H7 (cell line): ENCODE results near the gene ROR1. TPM values are rescaled to one million over a fixed set of nuclear protein-coding genes. Genes with fewer than 3 reads are reported as not detected.

ENCODE experiments used
- DNase-seq: peaks from one replicate; pipeline ENCODE4 v3.0.0; 2012
- H3K27me3 ChIP-seq: 2 replicates; pipeline ENCODE4 v1.6.0; 2011; ENCODE audit warnings: mild to moderate bottlenecking, low read length; ENCODE audit not compliant: control insufficient read depth, insufficient read depth
- H3K36me3 ChIP-seq: replicated peaks from 2 replicates; pipeline ENCODE4 v1.5.1; 2011; ENCODE audit warnings: low read length; ENCODE audit not compliant: control insufficient read depth, insufficient read depth
- H3K4me3 ChIP-seq: 2 replicates; pipeline ENCODE4 v1.5.1; 2011; ENCODE audit warnings: low read depth, mild to moderate bottlenecking, control low read depth, low read length, moderate library complexity; ENCODE audit not compliant: insufficient read depth
- total RNA-seq: library from RNA; depleted of rRNA; stranded (reverse); fragments of >200 nt; shearing (Covaris generic); gene quantifications from 2 replicates; pipeline ENCODE4 v1.2.3, GENCODE V29; 2014

ROR1 gene
- total RNA-seq, 1 experiment from 2014 or later = 63.4 TPM

DNA sequence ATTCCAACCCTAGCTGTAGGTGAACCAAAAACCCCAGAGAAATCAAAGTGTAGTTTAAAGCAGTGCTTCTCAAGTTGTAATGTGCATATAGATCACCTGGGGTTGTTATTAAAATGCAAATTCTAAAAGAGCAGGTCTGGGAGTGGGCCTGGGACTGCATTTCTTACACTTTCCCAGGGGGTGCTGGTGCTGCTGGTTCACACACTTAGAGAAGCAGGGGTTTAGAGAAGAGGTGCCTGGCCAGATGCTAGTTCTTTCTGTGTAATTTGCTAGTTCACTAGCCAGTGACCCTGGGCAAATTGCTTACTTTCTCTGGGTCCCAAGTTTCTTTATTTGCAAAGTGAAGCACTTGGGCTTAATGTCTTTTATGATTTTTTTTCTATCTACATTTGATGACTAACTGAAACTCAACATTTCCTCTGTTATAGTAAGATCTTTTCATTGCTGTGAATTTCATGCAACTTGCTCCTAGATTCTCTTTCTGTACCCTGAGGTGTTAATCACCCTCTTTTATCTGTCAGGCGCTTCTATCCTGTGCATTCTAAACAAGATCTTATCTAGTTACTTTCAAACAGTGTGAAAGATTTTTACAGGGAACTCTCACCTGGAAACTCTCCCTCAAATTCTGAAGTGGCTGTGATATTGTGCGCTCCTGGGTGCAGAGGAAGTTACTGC, 287.8 kb downstream of the ROR1 start:
- peak; percentile 53 for DNase-seq
- Histone ChIP-seq H3K27me3 (no peaks in the 10 kb centered on the region; the same call in 1 of the 2 replicates), H3K4me3 (no peak overlapping the region), H3K36me3 (no peaks in the 10 kb centered on the region)

DNA sequence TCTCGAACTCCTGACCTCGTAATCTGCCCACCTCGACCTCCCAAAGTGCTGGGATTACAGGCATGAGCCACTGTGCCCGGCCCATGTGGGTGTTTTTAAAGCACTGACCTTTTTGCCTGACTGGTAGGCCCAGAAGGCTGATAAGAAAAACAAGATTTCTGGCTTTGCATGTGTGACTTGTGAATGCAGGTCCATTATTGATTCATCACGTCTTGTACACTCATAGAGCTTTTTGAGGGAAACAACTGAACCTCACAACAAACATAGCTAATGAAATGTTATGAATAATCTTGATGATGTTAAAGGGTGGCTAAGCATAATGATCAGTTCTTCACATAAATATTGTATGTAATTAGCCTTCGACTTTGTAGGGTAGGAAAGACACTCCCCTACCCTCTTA, 288.7 kb downstream of the ROR1 start:
- Histone ChIP-seq H3K36me3 (no peaks in the 10 kb centered on the region), H3K4me3 (no peak overlapping the region), H3K27me3 (no peaks in the 10 kb centered on the region; the same call in 1 of the 2 replicates)
- no peak for DNase-seq

DNA sequence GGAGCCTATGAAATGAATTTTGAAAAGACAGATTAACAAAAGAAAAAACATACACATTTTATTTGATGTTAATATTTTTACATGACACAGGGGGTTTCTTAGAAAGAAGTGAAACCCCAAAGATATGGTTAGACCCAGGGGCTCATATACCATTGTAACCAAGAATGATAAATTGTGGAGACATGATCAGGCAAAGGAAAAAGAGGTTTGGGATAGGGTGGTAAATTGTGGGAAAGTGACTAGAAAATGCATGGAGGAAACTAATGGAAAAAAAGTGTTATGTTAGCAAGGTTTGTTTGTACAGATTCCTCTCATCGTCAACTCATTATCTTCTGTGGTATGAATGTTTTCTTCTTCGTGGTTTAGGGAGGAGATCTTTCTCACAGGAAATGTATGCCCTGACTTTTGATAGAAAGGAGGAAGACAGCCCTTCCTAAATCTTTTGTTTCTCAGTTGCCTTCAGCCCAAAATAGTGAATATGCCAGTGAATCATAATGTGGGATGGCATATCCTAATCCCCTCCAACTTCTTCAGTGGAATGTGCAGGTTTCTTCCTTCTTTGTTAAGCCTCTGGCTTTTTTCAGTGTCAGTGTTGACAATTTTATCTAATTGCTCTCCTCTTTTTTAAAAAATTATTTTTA, 289.2 kb downstream of the ROR1 start:
- Histone ChIP-seq H3K36me3 (no peaks in the 10 kb centered on the region), H3K4me3 (no peak overlapping the region), H3K27me3 (no peaks in the 10 kb centered on the region; the same call in 1 of the 2 replicates)
- no peak for DNase-seq

DNA sequence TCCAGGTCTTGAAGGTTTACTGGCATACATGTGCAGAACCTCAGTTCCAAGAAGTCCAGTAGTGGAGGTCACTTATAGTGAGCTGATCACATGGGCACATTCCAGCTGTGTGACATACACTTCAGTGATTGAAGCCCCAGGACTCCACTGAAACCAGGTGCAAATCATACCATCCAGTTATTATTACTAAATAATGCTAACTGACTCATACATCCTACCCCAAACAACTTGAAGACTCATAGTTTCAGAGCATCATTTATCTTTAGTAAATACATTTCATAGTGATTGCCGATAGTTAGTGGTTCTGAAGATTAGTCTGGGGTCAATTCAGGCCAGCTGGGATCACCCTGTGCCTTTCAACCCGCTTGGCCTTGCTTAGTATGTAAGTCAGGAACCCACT, 291.8 kb downstream of the ROR1 start:
- DNase-seq = no peak
- no peak overlapping the region for H3K4me3 ChIP-seq
- no peaks in the 10 kb centered on the region for H3K27me3 ChIP-seq
- no peaks in the 10 kb centered on the region for H3K36me3 ChIP-seq

DNA sequence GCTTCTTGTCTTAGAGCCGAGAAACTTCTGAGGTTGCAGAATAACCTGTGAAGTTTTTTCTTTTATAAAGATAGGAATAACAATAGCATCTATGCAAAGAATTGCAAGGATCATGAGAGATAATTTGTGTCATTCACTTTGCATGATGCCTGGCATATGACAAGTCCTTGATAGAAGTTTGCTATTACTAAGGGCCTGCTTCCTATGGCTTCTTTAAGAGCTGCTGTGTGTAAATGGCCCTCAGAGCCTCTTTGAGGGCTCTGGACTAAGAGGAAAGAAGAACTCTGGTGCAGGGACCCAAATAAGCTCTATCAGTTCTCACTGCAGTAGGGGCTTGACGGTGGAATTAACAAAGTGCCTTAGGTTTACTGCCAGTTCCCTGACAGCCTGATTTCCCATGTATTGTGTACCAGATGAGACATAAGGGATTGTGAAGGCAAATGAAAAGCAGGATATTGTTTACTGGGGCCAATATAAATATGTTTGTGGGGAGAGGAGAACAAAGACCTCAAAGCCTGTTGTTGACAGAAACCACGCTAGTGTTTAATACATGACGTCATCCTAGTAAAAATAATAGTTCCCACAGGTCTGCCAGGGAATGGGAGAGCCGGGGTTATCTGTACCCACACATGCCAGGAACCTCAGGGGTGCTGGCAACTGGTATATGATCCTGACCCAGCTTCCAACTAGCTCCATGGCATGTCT, 298.4 kb downstream of the ROR1 start:
- Histone ChIP-seq H3K36me3 (no peaks in the 10 kb centered on the region), H3K27me3 (no peaks in the 10 kb centered on the region), H3K4me3 (no peak overlapping the region)
- DNase-seq = no peak

DNA sequence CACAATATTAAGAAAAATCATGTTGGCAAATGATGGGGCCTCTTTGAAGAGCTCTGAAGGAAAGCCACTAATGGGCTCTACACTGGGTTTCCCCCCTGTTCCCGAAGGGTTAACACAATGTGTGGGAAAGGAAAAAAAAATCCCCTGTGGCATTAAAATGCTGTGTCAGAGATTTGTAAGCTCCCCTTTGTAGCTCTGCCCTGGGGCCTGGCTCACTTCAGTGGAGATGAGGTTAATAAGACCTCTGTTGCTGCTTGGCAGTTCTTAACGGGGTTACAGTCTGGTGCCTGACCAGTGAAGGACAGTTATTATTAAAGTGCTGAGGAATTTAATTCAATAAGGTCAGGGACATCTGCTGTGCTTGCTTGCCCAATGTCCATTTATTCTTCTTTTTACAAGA, 299.9 kb downstream of the ROR1 start:
- no peaks in the 10 kb centered on the region for H3K36me3 ChIP-seq
- H3K27me3 ChIP-seq = no peaks in the 10 kb centered on the region
- H3K4me3 ChIP-seq = no peak overlapping the region
- no peak for DNase-seq

DNA sequence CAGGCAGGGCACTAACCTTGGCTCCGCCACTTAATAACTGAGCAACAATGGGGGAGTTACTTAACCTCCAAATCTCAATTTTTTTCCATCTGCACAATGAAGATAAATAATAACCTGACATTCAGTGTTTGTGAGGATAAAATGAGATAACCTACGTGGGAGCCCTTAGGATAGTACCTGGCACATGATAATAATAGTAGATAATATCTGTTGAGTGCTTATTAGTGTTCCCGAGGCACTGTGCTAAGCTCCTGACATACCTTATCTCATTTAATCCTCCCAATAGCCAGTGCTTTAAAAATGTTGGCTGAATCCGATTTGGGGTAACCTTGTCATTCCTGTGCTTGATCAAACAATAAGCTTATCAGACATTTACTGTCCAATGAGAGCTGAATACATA, 300.9 kb downstream of the ROR1 start:
- DNase-seq = no peak
- no peak overlapping the region for H3K4me3 ChIP-seq
- no peaks in the 10 kb centered on the region for H3K27me3 ChIP-seq

DNA sequence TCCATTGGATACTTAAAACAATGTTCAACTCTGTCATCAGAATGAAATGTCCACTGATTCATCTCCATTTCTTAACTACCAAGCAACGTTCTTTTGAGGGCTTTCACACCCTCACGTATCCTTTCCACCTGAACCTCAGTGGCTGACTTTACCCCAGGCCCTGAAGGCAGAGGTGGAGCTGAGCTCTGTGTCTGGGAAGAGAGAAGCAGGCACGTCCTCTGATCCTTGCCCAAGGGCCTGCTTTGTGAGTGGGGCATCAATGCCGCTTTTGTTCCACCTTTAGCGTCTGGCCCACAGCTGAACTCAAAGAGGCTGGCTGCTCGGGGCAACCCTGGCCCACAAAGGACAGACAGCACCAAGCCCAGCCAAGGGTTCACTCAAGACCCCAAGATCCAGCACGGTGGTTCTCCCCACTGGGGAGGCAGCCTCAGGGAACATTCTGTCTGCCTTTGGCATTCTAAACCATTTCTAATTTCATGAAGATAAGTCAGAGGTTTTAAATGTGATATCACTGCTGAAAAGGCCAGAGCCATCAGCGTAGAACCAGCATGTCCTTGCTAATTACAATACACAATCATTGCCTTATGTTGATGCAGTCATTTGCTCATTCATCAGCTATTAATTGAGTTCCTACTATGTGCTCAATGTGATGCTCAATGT, 303.6 kb downstream of the ROR1 start:
- DNase-seq = no peak

More for the DNA sequence above, 300.9 kb downstream of the ROR1 start:
- no peaks in the 10 kb centered on the region for H3K36me3 ChIP-seq

DNA sequence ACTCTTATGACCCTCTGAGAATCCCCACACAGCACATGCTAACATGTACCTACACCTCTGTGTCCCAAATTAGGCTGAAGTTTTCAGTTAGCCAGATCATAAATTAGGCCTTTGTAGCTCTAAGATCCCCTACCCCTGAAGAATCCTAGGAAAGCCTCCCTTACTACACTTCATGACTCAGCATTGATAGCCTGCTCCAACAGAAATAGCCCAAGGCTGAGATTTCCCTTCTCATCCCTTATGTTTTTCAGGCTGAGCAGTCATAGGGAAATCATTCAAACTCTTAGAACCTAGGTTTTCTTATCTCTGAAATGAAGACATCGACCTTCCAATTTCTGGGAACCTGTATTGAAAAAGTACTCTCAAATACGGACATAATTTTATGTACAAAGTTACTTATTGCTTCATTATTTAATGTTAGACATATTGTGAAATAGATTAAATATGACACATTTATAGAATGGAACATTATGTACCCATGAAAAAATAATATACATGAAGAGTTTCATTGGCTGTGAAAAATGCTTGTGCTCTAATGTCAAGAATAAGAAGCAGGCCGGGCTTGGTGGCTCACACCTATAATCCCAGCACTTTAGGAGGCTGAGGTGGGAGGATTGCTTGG, 307.2 kb downstream of the ROR1 start:
- Histone ChIP-seq H3K27me3 (no peaks in the 10 kb centered on the region), H3K4me3 (no peak overlapping the region), H3K36me3 (no peaks in the 10 kb centered on the region)
- no peak for DNase-seq

More for the DNA sequence above, 303.6 kb downstream of the ROR1 start:
- Histone ChIP-seq H3K27me3 (no peaks in the 10 kb centered on the region), H3K36me3 (no peaks in the 10 kb centered on the region), H3K4me3 (no peak overlapping the region)

DNA sequence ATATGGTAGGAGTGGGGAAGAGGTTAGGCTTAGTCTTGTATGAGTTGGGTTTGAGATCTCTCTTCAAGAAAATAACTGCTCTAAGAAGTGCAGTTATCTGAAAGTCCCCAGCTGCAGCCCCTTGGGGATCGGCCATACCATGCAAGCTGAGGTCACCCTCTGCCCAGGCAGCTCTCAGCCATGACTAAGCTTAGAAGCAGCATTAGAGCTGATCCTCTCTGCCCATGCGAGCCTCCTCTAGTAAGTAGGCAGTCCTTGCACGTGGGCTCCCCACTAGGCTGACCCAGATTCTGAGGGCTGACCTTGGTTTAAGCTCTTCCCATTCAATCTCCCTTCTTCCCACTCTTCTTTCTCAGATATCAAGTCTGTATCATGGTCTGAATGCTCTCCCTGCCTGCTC, 308.6 kb downstream of the ROR1 start:
- Histone ChIP-seq H3K36me3 (no peaks in the 10 kb centered on the region), H3K27me3 (no peaks in the 10 kb centered on the region), H3K4me3 (no peak overlapping the region)
- no peak for DNase-seq

DNA sequence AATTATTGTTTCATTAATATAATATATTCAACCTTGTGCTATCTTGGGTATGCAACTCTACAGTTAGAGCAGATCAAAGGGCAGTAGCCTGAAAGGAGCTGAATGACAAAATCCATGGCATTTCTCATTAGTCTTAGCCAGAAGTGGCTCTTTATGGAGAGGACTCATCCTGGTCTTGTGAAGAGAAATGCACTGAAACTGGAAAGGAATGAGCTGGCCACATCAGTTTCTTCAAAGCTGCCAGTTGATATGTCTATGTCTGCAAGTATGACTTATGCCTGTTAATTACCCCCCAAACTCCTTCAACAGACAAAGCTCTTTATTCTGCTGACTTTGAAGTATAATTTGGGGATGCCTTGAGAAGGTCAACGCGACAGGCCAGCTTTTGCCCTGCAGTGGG, 310.6 kb downstream of the ROR1 start:
- H3K4me3 ChIP-seq = no peak overlapping the region
- DNase-seq = no peak
- no peaks in the 10 kb centered on the region for H3K36me3 ChIP-seq
- H3K27me3 ChIP-seq = no peaks in the 10 kb centered on the region

DNA sequence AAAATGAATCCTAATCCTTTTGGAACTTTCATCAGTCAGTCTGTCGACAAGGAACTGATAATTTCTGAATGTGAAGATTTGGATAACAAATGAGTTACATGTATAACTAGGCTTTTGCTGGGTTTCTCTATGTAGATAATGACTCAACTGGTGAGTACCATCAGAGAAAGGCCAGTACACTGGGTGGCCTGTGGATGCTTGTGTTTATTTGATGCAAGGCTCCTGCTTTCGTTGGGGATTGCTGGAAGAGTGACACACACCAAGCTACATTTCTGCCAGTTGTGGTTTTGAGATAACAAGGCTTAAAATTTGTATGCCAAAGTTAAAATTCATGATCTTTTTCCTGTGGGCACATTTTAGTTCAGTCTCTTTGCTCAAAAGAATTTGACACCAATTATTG, 314.0 kb downstream of the ROR1 start:
- no peaks in the 10 kb centered on the region for H3K27me3 ChIP-seq
- H3K36me3 ChIP-seq = no peaks in the 10 kb centered on the region
- DNase-seq = no peak
- H3K4me3 ChIP-seq = no peak overlapping the region

DNA sequence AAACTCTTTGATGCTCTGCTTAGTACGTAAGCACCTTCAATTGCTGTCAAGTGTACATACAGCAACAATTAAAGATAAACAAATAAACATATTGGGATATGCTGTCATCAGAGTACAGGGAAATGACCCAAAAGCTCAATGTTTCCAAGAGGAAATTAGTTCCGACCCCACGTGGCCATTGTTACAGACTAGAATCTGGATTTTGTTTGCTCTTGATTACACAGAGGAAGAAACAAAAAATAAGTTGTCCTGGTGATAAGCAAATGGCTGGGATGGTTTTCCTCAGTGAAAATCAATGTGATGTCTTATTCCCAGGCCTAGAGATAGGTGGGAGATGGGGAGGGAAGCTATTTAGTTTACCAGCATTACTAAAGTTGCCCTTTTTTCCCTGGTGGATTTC, 316.6 kb downstream of the ROR1 start:
- H3K36me3 ChIP-seq = no peaks in the 10 kb centered on the region
- no peak overlapping the region for H3K4me3 ChIP-seq
- DNase-seq = no peak
- no peaks in the 10 kb centered on the region for H3K27me3 ChIP-seq

DNA sequence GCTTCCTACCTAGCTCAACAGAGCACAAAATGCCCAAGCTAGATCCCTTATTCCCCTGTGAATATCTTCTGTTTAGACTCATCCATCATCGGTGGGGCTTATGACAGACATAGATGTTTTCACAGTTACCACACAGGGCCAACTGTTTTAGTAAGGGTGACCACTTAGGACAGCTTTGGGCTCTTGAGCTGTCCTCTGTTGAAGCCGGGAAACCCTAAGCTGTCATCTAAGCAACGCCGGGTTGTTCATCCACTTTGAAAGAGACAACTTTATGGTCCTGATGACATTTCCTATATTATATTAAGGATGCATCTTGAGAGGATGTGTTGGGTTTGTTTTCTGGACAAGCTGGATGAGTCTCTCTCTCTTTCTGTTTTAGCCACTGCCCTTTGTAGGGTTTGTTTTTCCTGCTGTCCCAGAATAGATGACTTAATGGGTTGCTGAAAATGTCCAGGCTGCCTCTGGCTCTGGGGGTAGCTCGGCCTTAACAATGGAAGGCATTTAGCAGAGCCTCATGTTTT, 319.1 kb downstream of the ROR1 start:
- Histone ChIP-seq H3K4me3 (no peak overlapping the region), H3K27me3 (no peaks in the 10 kb centered on the region), H3K36me3 (no peaks in the 10 kb centered on the region)
- no peak for DNase-seq
